Measurements from ENCODE around the gene GLT1D1.

GLT1D1 gene

GRCh38 chr12:128859311-128859710, 6.0 kb downstream of the GLT1D1 start:
- H3K4me3 Mint-ChIP-seq: no peak overlapping the region
- no peaks in the 10 kb centered on the region for H3K9me3 Mint-ChIP-seq
- ATAC-seq (no peak), DNase-seq (no peak)
- no peak overlapping the region for H3K27ac Mint-ChIP-seq
- peaks cover 34% of the 10 kb centered on the region for H3K27me3 Mint-ChIP-seq
- H3K4me1 Mint-ChIP-seq: peaks cover 1% of the 10 kb centered on the region

- H3K4me1 Mint-ChIP-seq: peaks cover 7% of the 10 kb centered on the region
- DNase-seq (no peak), ATAC-seq (no peak)
- H3K27me3 Mint-ChIP-seq: peaks cover 15% of the 10 kb centered on the region
- no peak overlapping the region for H3K27ac Mint-ChIP-seq
- H3K9me3 Mint-ChIP-seq: no peaks in the 10 kb centered on the region
- no peak overlapping the region for H3K4me3 Mint-ChIP-seq
Observed at GRCh38 chr12:128861226-128862016, 8.1 kb downstream of the GLT1D1 start.

- ATAC-seq: no peak
- Mint-ChIP-seq H3K27ac (peak overlapping the region in 1 of 2 donors; percentile 71), H3K27me3 (peaks cover 7% of the 10 kb centered on the region)
Observed at GRCh38 chr12:128863957-128864356, 10.7 kb downstream of the GLT1D1 start.

GRCh38 chr12:128864516-128865186, 11.4 kb downstream of the GLT1D1 start:
- no peak overlapping the region for H3K4me3 Mint-ChIP-seq
- H3K27ac Mint-ChIP-seq: peak overlapping the region in 1 of 2 donors; percentile 71
- peaks cover 7% of the 10 kb centered on the region for H3K4me1 Mint-ChIP-seq
- peaks cover under 1% of the 10 kb centered on the region for H3K27me3 Mint-ChIP-seq
- peak; percentile 40 for ATAC-seq
- H3K9me3 Mint-ChIP-seq: no peaks in the 10 kb centered on the region
- DNase-seq: no peak

More at GRCh38 chr12:128863957-128864356, 10.7 kb downstream of the GLT1D1 start:
- Mint-ChIP-seq H3K4me1 (peaks cover 7% of the 10 kb centered on the region), H3K4me3 (no peak overlapping the region), H3K9me3 (no peaks in the 10 kb centered on the region)
- DNase-seq: no peak

GRCh38 chr12:128867466-128867865, 14.2 kb downstream of the GLT1D1 start:
- Mint-ChIP-seq H3K4me3 (no peak overlapping the region), H3K4me1 (peaks cover 7% of the 10 kb centered on the region), H3K27me3 (no peaks in the 10 kb centered on the region), H3K27ac (no peak overlapping the region), H3K9me3 (no peaks in the 10 kb centered on the region)
- DNase-seq (no peak), ATAC-seq (no peak)

- Mint-ChIP-seq H3K9me3 (peaks cover 8 to 12% of the 10 kb centered on the region in 2 donors), H3K27me3 (no peaks in the 10 kb centered on the region), H3K27ac (no peak overlapping the region), H3K4me3 (no peak overlapping the region), H3K4me1 (no peaks in the 10 kb centered on the region)
- ATAC-seq (no peak), DNase-seq (no peak)
Observed at GRCh38 chr12:128871516-128871892, 18.2 kb downstream of the GLT1D1 start.

GRCh38 chr12:128872303-128872702, 19.0 kb downstream of the GLT1D1 start:
- no peak for ATAC-seq
- Mint-ChIP-seq H3K4me1 (no peaks in the 10 kb centered on the region), H3K9me3 (peaks cover 8 to 12% of the 10 kb centered on the region in 2 donors), H3K27me3 (no peaks in the 10 kb centered on the region), H3K4me3 (no peak overlapping the region), H3K27ac (no peak overlapping the region)
- DNase-seq: no peak

GRCh38 chr12:128876559-128876958, 23.3 kb downstream of the GLT1D1 start:
- ATAC-seq (no peak), DNase-seq (no peak)
- peaks cover 12 to 18% of the 10 kb centered on the region in 2 donors for H3K9me3 Mint-ChIP-seq
- no peak overlapping the region for H3K27ac Mint-ChIP-seq
- H3K4me3 Mint-ChIP-seq: no peak overlapping the region
- H3K4me1 Mint-ChIP-seq: no peaks in the 10 kb centered on the region
- peaks cover 7% of the 10 kb centered on the region for H3K27me3 Mint-ChIP-seq

- peaks cover 7% of the 10 kb centered on the region for H3K27me3 Mint-ChIP-seq
- DNase-seq (no peak), ATAC-seq (no peak)
- no peak overlapping the region for H3K27ac Mint-ChIP-seq
- peaks cover 6 to 12% of the 10 kb centered on the region in 2 donors for H3K9me3 Mint-ChIP-seq
- no peak overlapping the region for H3K4me3 Mint-ChIP-seq
- no peaks in the 10 kb centered on the region for H3K4me1 Mint-ChIP-seq
Observed at GRCh38 chr12:128879898-128880764, 26.9 kb downstream of the GLT1D1 start.

GRCh38 chr12:128891856-128892255, 38.6 kb downstream of the GLT1D1 start:
- peaks cover 0 to under 1% of the 10 kb centered on the region in 2 donors for H3K9me3 Mint-ChIP-seq
- DNase-seq (no peak), ATAC-seq (no peak)
- no peak overlapping the region for H3K27ac Mint-ChIP-seq
- H3K4me3 Mint-ChIP-seq: no peak overlapping the region
- H3K27me3 Mint-ChIP-seq: peaks cover 10% of the 10 kb centered on the region
- no peaks in the 10 kb centered on the region for H3K4me1 Mint-ChIP-seq

- Mint-ChIP-seq H3K27ac (no peak overlapping the region), H3K9me3 (no peaks in the 10 kb centered on the region), H3K4me1 (peaks cover 13% of the 10 kb centered on the region), H3K4me3 (no peak overlapping the region), H3K27me3 (peaks cover 6% of the 10 kb centered on the region)
- no peak for DNase-seq
- no peak for ATAC-seq
Observed at GRCh38 chr12:128903236-128903635, 50.0 kb downstream of the GLT1D1 start.

GRCh38 chr12:128905003-128905544, 51.8 kb downstream of the GLT1D1 start:
- ATAC-seq (no peak), DNase-seq (no peak)
- no peaks in the 10 kb centered on the region for H3K27me3 Mint-ChIP-seq
- H3K4me3 Mint-ChIP-seq: no peak overlapping the region
- peaks cover 16% of the 10 kb centered on the region for H3K4me1 Mint-ChIP-seq
- H3K9me3 Mint-ChIP-seq: no peaks in the 10 kb centered on the region
- H3K27ac Mint-ChIP-seq: no peak overlapping the region

- DNase-seq (no peak), ATAC-seq (no peak)
- Mint-ChIP-seq H3K27me3 (peaks cover 6% of the 10 kb centered on the region), H3K4me3 (no peak overlapping the region), H3K27ac (peak overlapping the region in 1 of 2 donors; percentile 12), H3K4me1 (peaks cover 16% of the 10 kb centered on the region), H3K9me3 (no peaks in the 10 kb centered on the region)
Observed at GRCh38 chr12:128906485-128907137, 53.3 kb downstream of the GLT1D1 start.

GRCh38 chr12:128908254-128908653, 55.0 kb downstream of the GLT1D1 start:
- DNase-seq (no peak), ATAC-seq (no peak)
- Mint-ChIP-seq H3K27ac (no peak overlapping the region), H3K27me3 (peaks cover 10% of the 10 kb centered on the region), H3K9me3 (no peaks in the 10 kb centered on the region), H3K4me3 (no peak overlapping the region), H3K4me1 (peaks cover 16% of the 10 kb centered on the region)

GRCh38 chr12:128909653-128910052, 56.4 kb downstream of the GLT1D1 start:
- no peak overlapping the region for H3K27ac Mint-ChIP-seq
- DNase-seq: no peak
- H3K4me3 Mint-ChIP-seq: no peak overlapping the region
- no peaks in the 10 kb centered on the region for H3K9me3 Mint-ChIP-seq
- peaks cover 10% of the 10 kb centered on the region for H3K27me3 Mint-ChIP-seq
- ATAC-seq: no peak
- peaks cover 22% of the 10 kb centered on the region for H3K4me1 Mint-ChIP-seq

Measured in stimulated activated naive CD8-positive, alpha-beta T cell treated with anti-CD3 and anti-CD28 coated beads, Interleukin-15, amount 100 ng/mL, for 72 hours (primary cell).